ENCODE data around the gene CYP2C9.

The CYP2C9 gene

DNA sequence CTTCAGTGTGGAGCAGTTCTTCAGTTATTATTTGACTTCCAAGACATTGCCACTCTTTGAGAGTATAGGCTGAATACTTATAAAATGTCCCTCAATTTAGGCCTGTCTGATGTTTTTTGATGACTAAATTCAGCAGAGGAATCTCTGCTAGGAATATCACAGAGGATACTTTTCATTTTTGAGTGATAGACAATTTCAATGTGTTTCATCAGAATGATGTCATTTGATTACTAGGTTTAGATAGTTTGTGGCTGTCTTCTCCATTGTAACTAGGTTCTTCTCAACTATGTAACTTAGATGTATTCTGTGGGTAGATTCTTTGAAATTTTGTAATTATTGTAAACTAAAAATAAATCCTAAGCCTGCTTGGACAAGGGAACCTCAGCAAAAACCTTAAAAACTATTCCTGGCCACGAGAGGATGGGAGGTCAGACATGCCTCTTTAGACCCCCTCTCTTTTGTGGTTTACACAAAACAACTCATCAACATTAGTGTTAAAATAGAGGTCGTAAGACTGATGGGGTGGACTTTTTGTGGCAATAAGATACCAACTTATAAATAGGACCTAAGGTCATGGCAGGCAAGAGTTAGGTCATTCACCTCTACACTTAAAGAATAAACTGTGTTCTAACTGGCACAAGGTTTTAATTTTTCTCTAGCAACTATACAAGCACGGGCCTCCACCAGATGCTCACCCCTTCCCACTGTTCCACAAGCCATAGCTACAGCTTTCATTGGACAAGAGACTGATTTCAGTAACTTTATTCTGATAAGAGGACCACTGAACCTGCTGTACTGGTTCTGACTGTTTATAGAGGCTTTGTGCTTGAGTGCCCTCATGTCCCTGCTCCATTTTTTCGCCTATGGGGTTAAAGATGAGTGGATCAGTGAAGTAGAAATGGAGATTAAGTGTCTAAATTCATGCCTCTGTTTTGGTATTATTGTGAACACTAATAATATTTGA is 97.2 kb downstream of the CYP2C9 start:
- in situ Hi-C loops (cut with MboI; ENCODE audit: low sequenced_read_pairs) = no loop called here

DNA sequence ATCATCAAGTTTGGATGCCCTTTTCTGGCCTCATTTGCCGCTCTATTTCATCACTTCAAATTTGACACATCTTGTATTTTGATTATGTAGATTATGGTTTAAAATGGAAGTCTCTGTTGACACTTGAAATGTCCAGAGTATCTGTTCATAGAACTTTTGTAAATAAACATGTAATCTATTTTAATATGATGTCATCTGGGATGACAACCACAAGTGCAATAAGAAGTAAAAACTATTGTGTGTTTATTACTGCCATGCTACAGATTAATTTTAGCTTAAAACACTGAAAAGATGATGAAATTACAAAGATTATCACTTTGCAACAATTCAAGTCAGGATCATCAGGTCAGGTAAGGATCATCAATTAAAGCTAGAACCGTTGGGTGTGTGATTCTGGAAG is 100.8 kb downstream of the CYP2C9 start:
- in situ Hi-C loops (cut with MboI; ENCODE audit: low sequenced_read_pairs) = no loop called here
